Measurements from ENCODE around the gene HPSE2. TPM values are rescaled to one million over a fixed set of nuclear protein-coding genes. Genes with fewer than 3 reads are reported as not detected.

HPSE2 gene
- total and polyA plus RNA-seq, 2 experiments from 2014 or later, result 0.10 to 0.24 TPM

- H3K9me2 ChIP-seq (ENCODE audit: insufficient read depth), result no peaks in the 10 kb centered on the region
- H3K27ac ChIP-seq (ENCODE audit: low read depth), result no peak overlapping the region
- no peaks in the 10 kb centered on the region for H4K20me1 ChIP-seq (replicated peaks; ENCODE audit: insufficient read depth)
- H3K4me3 Mint-ChIP-seq, result no peak overlapping the region
- H3K4me1 Mint-ChIP-seq, result peaks cover 20% of the 10 kb centered on the region
- H3K27ac Mint-ChIP-seq, result no peak overlapping the region
- H3K36me3 Mint-ChIP-seq (ENCODE audit: low read depth), result no peaks in the 10 kb centered on the region
- no peaks in the 10 kb centered on the region for H3K36me3 ChIP-seq (ENCODE audit: insufficient read depth)
- H3K27me3 ChIP-seq (ENCODE audit: insufficient read depth), result no peaks in the 10 kb centered on the region
- H3K27me3 Mint-ChIP-seq (ENCODE audit: insufficient read depth, low read depth, poor library complexity), result no peaks in the 10 kb centered on the region
- H3K4me3 ChIP-seq, result no peak overlapping the region
- no peak for TF ChIP-seq ZNF331 (CRISPR knock-in tag; IDR thresholded peaks at IDR 0.05; ENCODE audit: low read depth)
- no peak for TF ChIP-seq ZNF462 (CRISPR knock-in tag; IDR thresholded peaks at IDR 0.05)
- TF ChIP-seq JUNB (IDR thresholded peaks at IDR 0.05; ENCODE audit: unreplicated experiment), result no peak
- no peak for TF ChIP-seq POLR2AphosphoS5 (IDR thresholded peaks at IDR 0.05; ENCODE audit: low read depth)
- TF ChIP-seq EZH2phosphoT487 (IDR thresholded peaks at IDR 0.05; ENCODE audit: unreplicated experiment), result no peak
- no peak for TF ChIP-seq CTCF (conservative IDR thresholded peaks at IDR 0.05; ENCODE audit: low read depth in 2 of 2)
- TF ChIP-seq EZH2 (IDR thresholded peaks at IDR 0.05; ENCODE audit: low read depth, unreplicated experiment), result no peak
- no peak for TF ChIP-seq REST (IDR thresholded peaks at IDR 0.05; ENCODE audit: unreplicated experiment)
- no peak for TF ChIP-seq STAT1 (IDR thresholded peaks at IDR 0.05; ENCODE audit: unreplicated experiment)
- no peak for TF ChIP-seq ZNF114 (CRISPR knock-in tag; IDR thresholded peaks at IDR 0.05)
- TF ChIP-seq CREB1 (CRISPR knock-in tag; IDR thresholded peaks at IDR 0.05; ENCODE audit: low read depth), result no peak
- TF ChIP-seq NANOG (IDR thresholded peaks at IDR 0.05; ENCODE audit: borderline replicate concordance), result no peak
- no peak for TF ChIP-seq ETS1 (IDR thresholded peaks at IDR 0.05)
- H3K4me2 ChIP-seq, result no peak overlapping the region
- H3K4me1 ChIP-seq (ENCODE audit: insufficient read depth), result peaks cover 19% of the 10 kb centered on the region
- no peaks in the 10 kb centered on the region for H3K79me2 ChIP-seq (replicated peaks; ENCODE audit: insufficient read depth)
- H3F3A ChIP-seq (replicated peaks; ENCODE audit: low read depth), result no peaks in the 10 kb centered on the region
- H3K9me3 Mint-ChIP-seq, result no peaks in the 10 kb centered on the region
- ATAC-seq, result no peak
- no peak overlapping the region for H2AFZ ChIP-seq
- DNase-seq (ENCODE audit: low spot score), result no peak
Observed at GRCh38 chr10:98832738-98833137, 402.9 kb downstream of the HPSE2 start.

All from GM23338 (cell line).